PFSK-1 (cell line): Measurements from ENCODE around the gene GALNT18.

Experiments
- FOXP2 ChIP-seq: optimal IDR thresholded peaks from 2 replicates; pipeline ENCODE3; 2011; ENCODE audit warnings: borderline replicate concordance, control low read depth, inconsistent platforms; ENCODE audit not compliant: insufficient read depth; ENCODE audit errors: extremely low read length, extremely low read depth
- POLR2AphosphoS5 ChIP-seq: IDR thresholded peaks from 2 replicates; pipeline ENCODE4 v1.6.1; 2012; ENCODE audit warnings: low read depth, mild to moderate bottlenecking, control low read depth, low read length, moderate library complexity
- REST ChIP-seq, 2 experiments: IDR thresholded peaks; 2 replicates each; pipeline versions ENCODE4 v1.6.1 to v1.8.0; 2011 to 2012; ENCODE audit warnings: low read depth in 2 of 2, low read length in 2 of 2, control low read depth in 1 of 2, inconsistent platforms in 1 of 2, mild to moderate bottlenecking in 1 of 2, moderate library complexity in 1 of 2; ENCODE audit not compliant: insufficient read depth in 1 of 2
- SIN3A ChIP-seq: IDR thresholded peaks from 2 replicates; pipeline ENCODE4 v1.6.1; 2012; ENCODE audit warnings: mild to moderate bottlenecking, low read length, moderate library complexity, borderline replicate concordance; ENCODE audit not compliant: insufficient read depth
- TAF1 ChIP-seq: IDR thresholded peaks from 2 replicates; pipeline ENCODE4 v1.6.1; 2012; ENCODE audit warnings: low read length, control low read depth, borderline replicate concordance; ENCODE audit not compliant: insufficient read depth

GALNT18 gene

GRCh38 chr11:11246166-11246565 lies 375.6 kb downstream of the GALNT18 start:
- TF ChIP-seq POLR2AphosphoS5 (no peak), FOXP2 (no peak), TAF1 (no peak), SIN3A (no peak), REST (IDR thresholded peaks at IDR 0.05; ENCODE audit: insufficient read depth in 1 of 2, low read depth in 2 of 2, low read length in 2 of 2) (no peak)

DNA sequence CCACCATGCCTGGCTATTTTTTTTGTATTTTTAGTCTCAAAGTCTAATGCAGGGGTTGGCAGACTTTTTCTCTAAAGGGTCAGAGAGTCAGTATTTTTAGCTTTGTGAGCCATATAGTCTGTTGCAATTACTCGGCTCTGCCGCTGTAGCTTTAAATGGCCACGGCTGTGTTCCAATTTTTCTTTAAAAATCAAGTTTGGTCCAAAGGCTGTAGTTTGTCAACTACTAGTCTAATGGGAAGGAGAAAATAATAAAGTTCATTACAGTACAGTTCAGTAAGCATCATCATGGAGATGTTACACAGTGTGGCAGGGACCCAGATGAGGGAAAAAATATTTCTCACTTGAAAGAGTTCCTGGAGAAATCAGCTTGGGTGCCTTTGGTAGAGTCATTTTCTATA lies 376.4 kb downstream of the GALNT18 start:
- TF ChIP-seq REST (IDR thresholded peaks at IDR 0.05; ENCODE audit: insufficient read depth in 1 of 2, low read depth in 2 of 2, low read length in 2 of 2) (no peak), POLR2AphosphoS5 (no peak), TAF1 (no peak), FOXP2 (no peak), SIN3A (no peak)

DNA sequence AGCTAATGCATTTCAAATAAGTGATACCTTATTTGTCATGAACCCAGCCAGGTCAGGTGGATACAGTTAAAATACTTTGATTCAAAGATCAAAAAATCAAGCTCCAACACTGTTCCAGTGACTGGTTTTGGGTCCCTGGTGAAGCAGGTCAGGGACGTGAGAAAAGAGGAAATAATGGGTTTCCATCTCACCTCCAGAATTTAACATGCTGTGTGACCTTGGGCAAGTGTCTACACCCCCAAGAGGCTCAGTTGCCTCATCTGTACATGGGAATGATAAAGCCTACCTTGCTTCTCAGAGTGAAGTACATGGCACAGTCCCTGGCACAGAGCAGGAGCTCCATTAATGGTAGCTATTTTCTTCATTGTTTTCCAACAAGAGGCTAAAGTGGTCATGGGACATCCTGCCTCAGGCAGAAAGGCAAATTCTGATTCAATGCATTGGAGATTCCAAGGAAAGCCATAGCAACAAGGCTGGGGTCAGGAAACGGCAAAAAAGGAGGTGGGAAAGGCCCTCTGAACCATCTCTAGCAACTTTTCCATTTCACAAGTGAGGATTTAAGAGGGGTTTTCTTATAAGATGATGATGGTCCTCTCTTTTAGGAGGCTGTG lies 377.2 kb downstream of the GALNT18 start:
- no peak for TF ChIP-seq REST (IDR thresholded peaks at IDR 0.05; ENCODE audit: insufficient read depth in 1 of 2, low read depth in 2 of 2, low read length in 2 of 2)
- no peak for TF ChIP-seq SIN3A
- no peak for TF ChIP-seq FOXP2
- no peak for TF ChIP-seq POLR2AphosphoS5
- no peak for TF ChIP-seq TAF1

- TF ChIP-seq TAF1 (no peak), FOXP2 (no peak), SIN3A (no peak), REST (IDR thresholded peaks at IDR 0.05; ENCODE audit: insufficient read depth in 1 of 2, low read depth in 2 of 2, low read length in 2 of 2) (no peak)
Observed at GRCh38 chr11:11243590-11244469, 378.0 kb downstream of the GALNT18 start.
